Measurements from ENCODE around the gene TMEM214. TPM values are rescaled to one million over a fixed set of nuclear protein-coding genes. Genes with fewer than 3 reads are reported as not detected.
"Not testable (repeated sequence)": the region's sequence is repeated elsewhere in the genome, so short reads cannot be mapped to it uniquely, and the experiment has no call there.

Gene TMEM214
- polyA plus RNA-seq, 4 donors, result 56.9 to 71.4 (median 62.4) TPM

- DNase-seq (ENCODE audit: low read depth in 4 of 4, low spot score in 3 of 4), result no peak
These were observed 27.6 kb downstream of the TMEM214 start for GRCh38 chr2:27060323-27060722.

GRCh38 chr2:27065128-27065527 is 32.4 kb downstream of the TMEM214 start:
- DNase-seq (ENCODE audit: low read depth in 4 of 4, low spot score in 3 of 4), result no peak

- no peak for DNase-seq (ENCODE audit: low read depth in 4 of 4, low spot score in 3 of 4)
These were observed 34.6 kb downstream of the TMEM214 start for GRCh38 chr2:27067385-27067784.

GRCh38 chr2:27069436-27069835 is 36.7 kb downstream of the TMEM214 start:
- DNase-seq (ENCODE audit: low read depth in 4 of 4, low spot score in 3 of 4), result no peak

GRCh38 chr2:27069961-27070618 is 37.3 kb downstream of the TMEM214 start:
- no peak for DNase-seq (ENCODE audit: low read depth in 4 of 4, low spot score in 3 of 4)

GRCh38 chr2:27070653-27071276 is 38.0 kb downstream of the TMEM214 start:
- no peak for DNase-seq (ENCODE audit: low read depth in 4 of 4, low spot score in 3 of 4)

- DNase-seq (ENCODE audit: low read depth in 4 of 4, low spot score in 3 of 4), result peak; percentile 86 to 92 (median 88)
These were observed 38.7 kb downstream of the TMEM214 start, which contains the start of gene OST4 for GRCh38 chr2:27071277-27071989. Gene OST4, minus strand, starts transcription at chr2:27071654.

- peak; percentile 76 to 84 (median 81) for DNase-seq (ENCODE audit: low read depth in 4 of 4, low spot score in 3 of 4)
These were observed 39.4 kb downstream of the TMEM214 start for GRCh38 chr2:27071990-27072830.

- DNase-seq (ENCODE audit: low read depth in 4 of 4, low spot score in 3 of 4), result no peak
These were observed 40.2 kb downstream of the TMEM214 start for GRCh38 chr2:27072920-27073319.

GRCh38 chr2:27073782-27074181 is 41.0 kb downstream of the TMEM214 start:
- DNase-seq (ENCODE audit: low read depth in 4 of 4, low spot score in 3 of 4), result no peak

GRCh38 chr2:27074738-27075565 is 42.2 kb downstream of the TMEM214 start:
- DNase-seq (ENCODE audit: low read depth in 4 of 4, low spot score in 3 of 4), result peak in 1 of 4 donors; percentile 26

GRCh38 chr2:27075566-27075871 is 42.8 kb downstream of the TMEM214 start:
- not testable (repeated sequence) for DNase-seq (ENCODE audit: low read depth in 4 of 4, low spot score in 3 of 4)

GRCh38 chr2:27076323-27076722 is 43.6 kb downstream of the TMEM214 start:
- DNase-seq (ENCODE audit: low read depth in 4 of 4, low spot score in 3 of 4), result no peak

GRCh38 chr2:27077231-27077630 is 44.5 kb downstream of the TMEM214 start:
- no peak for DNase-seq (ENCODE audit: low read depth in 4 of 4, low spot score in 3 of 4)

GRCh38 chr2:27078267-27079194 is 45.8 kb downstream of the TMEM214 start, which contains the start of gene EMILIN1:
Gene EMILIN1, plus strand, starts transcription at chr2:27078615. Its CDS starts 451 bp downstream, at chr2:27079066.
- DNase-seq (ENCODE audit: low read depth in 4 of 4, low spot score in 3 of 4), result peak; percentile 70 to 75 (median 72)

GRCh38 chr2:27079233-27080139 is 46.7 kb downstream of the TMEM214 start:
- DNase-seq (ENCODE audit: low read depth in 4 of 4, low spot score in 3 of 4), result no peak

GRCh38 chr2:27080140-27080469 is 47.3 kb downstream of the TMEM214 start:
- DNase-seq (ENCODE audit: low read depth in 4 of 4, low spot score in 3 of 4), result no peak

- no peak for DNase-seq (ENCODE audit: low read depth in 4 of 4, low spot score in 3 of 4)
These were observed 47.8 kb downstream of the TMEM214 start for GRCh38 chr2:27080603-27080936.

Measured in right renal pelvis (tissue), 4 donors.